Fibroblast of lung (primary cell): ENCODE measurements around the gene CELF2. TPM values are rescaled to one million over a fixed set of nuclear protein-coding genes. Genes with fewer than 3 reads are reported as not detected.

Experiments used
- DNase-seq, 2 donors: peaks; one replicate each; pipeline versions ENCODE4 v3.0.0 to v3.0.0-alpha.2; 2010; ENCODE audit warnings: low read depth in 2 of 2
- H2AFZ ChIP-seq: 2 replicates; pipeline ENCODE4 v1.5.1; 2012; ENCODE audit warnings: low read length, control low read depth, inconsistent platforms
- H3K27ac ChIP-seq: 2 replicates; pipeline ENCODE4 v1.5.1; 2011; ENCODE audit warnings: low read length, control low read depth; ENCODE audit not compliant: insufficient read depth
- H3K27me3 ChIP-seq: 2 replicates; pipeline ENCODE4 v1.5.1; 2011; ENCODE audit warnings: mild to moderate bottlenecking, low read length; ENCODE audit not compliant: control insufficient read depth, insufficient read depth
- H3K36me3 ChIP-seq: 2 replicates; pipeline ENCODE4 v1.5.1; 2011; ENCODE audit warnings: low read length; ENCODE audit not compliant: control insufficient read depth, insufficient read depth
- H3K4me1 ChIP-seq: 2 replicates; pipeline ENCODE4 v1.5.1; 2011; ENCODE audit warnings: low read length; ENCODE audit not compliant: control insufficient read depth, insufficient read depth; ENCODE audit errors: extremely low read depth
- H3K4me2 ChIP-seq: 2 replicates; pipeline ENCODE4 v1.5.1; 2011; ENCODE audit warnings: low read length, control low read depth; ENCODE audit not compliant: insufficient read depth; ENCODE audit errors: extremely low read depth
- H3K4me3 ChIP-seq, 4 experiments: fragments of 200-600 bp in 1 of 4; sonication (generic) in 1 of 4; replicated peaks in 1 of 4; 2 replicates each; pipeline ENCODE4 v1.5.1; 2011 to 2016; ENCODE audit warnings: low read length in 4 of 4, low read depth in 3 of 4, mild to moderate bottlenecking in 3 of 4, control low read depth in 2 of 4, inconsistent platforms in 1 of 4, mixed read lengths in 1 of 4; ENCODE audit not compliant: insufficient read depth in 1 of 4; ENCODE audit errors: control extremely low read depth in 1 of 4
- H3K79me2 ChIP-seq: 2 replicates; pipeline ENCODE4 v1.5.1; 2012; ENCODE audit warnings: mild to moderate bottlenecking, low read length, inconsistent platforms; ENCODE audit not compliant: control insufficient read depth, insufficient read depth
- H3K9ac ChIP-seq: 2 replicates; pipeline ENCODE4 v1.5.1; 2011; ENCODE audit warnings: mild to moderate bottlenecking, low read length, control low read depth; ENCODE audit not compliant: insufficient read depth
- H3K9me3 ChIP-seq: 2 replicates; pipeline ENCODE4 v1.5.1; 2012; ENCODE audit warnings: low read depth, low read length; ENCODE audit not compliant: control insufficient read depth, insufficient read depth
- H4K20me1 ChIP-seq: 2 replicates; pipeline ENCODE4 v1.5.1; 2011; ENCODE audit warnings: low read length; ENCODE audit not compliant: control insufficient read depth, insufficient read depth; ENCODE audit errors: extremely low read depth
- EZH2 ChIP-seq: IDR thresholded peaks from 2 replicates; pipeline ENCODE4 v1.5.1; 2012; ENCODE audit warnings: low read length, control low read depth, mild to moderate bottlenecking; ENCODE audit errors: missing control alignments
- polyA plus RNA-seq, 2 donors: library from polyadenylated mRNA; depleted of rRNA in 1 of 2; stranded (reverse) in 1 of 2; unstranded in 1 of 2; fragments of >200 nt; gene quantifications; 2 replicates each; pipeline ENCODE4 v1.2.1, GENCODE V29; 2011 to 2012; ENCODE audit warnings: missing spikeins in 1 of 2
- total RNA-seq: library from RNA; depleted of rRNA; stranded (reverse); fragments of >200 nt; gene quantifications from 2 replicates; pipeline ENCODE4 v1.2.1, GENCODE V29; 2014
- TF ChIP-seq, protein P1 (sequence below), 2 donors: IDR thresholded peaks in 1 of 2; conservative IDR thresholded peaks in 1 of 2; 1 replicate in 1 of 2; 2 replicates in 1 of 2; pipeline ENCODE4 v1.5.1; 2011 to 2012; ENCODE audit warnings: low read length in 2 of 2, control low read depth in 1 of 2, inconsistent platforms in 1 of 2, low read depth in 1 of 2, mild to moderate bottlenecking in 1 of 2

Gene CELF2
- total and polyA plus RNA-seq, 2 donors (not counting 1 experiment from before 2014, with no cell fraction given), result 16.9 to 25.1 TPM

DNA sequence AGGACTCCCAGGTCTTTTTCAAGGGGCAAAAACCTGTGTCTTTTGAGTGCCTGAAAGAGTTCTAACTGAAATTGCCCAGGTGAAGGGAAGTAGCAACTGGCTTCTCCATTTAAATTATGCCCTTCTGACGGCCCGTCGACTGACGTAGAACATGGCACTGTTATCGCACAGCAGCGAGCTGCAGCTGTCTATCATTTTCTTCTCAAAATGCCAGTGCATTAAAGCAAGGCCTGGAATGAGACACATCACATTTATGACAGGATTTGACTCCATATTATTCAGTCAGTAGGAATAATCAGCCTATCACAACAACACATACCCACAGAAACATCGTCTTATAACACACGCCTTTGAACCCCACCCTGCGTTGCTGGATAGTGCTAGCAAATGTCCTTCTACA lies 69.7 kb downstream of the CELF2 start:
- Histone ChIP-seq H3K27me3 (no peaks in the 10 kb centered on the region), H3K4me1 (no peaks in the 10 kb centered on the region), H2AFZ (no peak overlapping the region), H3K4me2 (no peak overlapping the region), H3K9me3 (no peaks in the 10 kb centered on the region), H3K79me2 (no peaks in the 10 kb centered on the region), H4K20me1 (no peaks in the 10 kb centered on the region), H3K36me3 (no peaks in the 10 kb centered on the region), H3K27ac (no peak overlapping the region), H3K9ac (no peak overlapping the region), H3K4me3 (no peak overlapping the region)
- DNase-seq, result no peak
- TF ChIP-seq EZH2, result no peak
- TF ChIP-seq, protein P1, sequence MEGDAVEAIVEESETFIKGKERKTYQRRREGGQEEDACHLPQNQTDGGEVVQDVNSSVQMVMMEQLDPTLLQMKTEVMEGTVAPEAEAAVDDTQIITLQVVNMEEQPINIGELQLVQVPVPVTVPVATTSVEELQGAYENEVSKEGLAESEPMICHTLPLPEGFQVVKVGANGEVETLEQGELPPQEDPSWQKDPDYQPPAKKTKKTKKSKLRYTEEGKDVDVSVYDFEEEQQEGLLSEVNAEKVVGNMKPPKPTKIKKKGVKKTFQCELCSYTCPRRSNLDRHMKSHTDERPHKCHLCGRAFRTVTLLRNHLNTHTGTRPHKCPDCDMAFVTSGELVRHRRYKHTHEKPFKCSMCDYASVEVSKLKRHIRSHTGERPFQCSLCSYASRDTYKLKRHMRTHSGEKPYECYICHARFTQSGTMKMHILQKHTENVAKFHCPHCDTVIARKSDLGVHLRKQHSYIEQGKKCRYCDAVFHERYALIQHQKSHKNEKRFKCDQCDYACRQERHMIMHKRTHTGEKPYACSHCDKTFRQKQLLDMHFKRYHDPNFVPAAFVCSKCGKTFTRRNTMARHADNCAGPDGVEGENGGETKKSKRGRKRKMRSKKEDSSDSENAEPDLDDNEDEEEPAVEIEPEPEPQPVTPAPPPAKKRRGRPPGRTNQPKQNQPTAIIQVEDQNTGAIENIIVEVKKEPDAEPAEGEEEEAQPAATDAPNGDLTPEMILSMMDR (conservative IDR thresholded peaks at IDR 0.05 in 1 of 2, IDR thresholded peaks at IDR 0.05 in 1 of 2; ENCODE audit: low read depth in 1 of 2, low read length in 2 of 2), result no peak

DNA sequence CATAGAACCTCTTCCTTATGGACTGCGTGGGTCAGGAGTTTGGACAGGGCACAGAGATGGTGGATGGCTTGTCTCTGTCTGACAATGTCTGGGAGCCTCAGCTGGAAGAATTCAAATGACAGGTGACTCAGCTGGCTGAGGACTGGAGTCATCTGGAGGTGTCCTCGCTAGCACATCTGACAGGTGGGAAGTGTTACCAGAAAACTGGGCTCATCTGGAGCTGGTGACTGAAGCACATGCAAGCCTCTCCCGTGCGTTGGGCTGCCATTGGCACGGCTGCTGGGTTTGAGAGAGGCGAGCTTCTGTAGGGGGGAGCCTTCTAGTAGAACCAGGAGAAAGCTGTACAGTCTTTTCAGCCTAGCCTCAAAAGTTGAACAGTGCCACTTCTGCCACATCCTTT lies 71.0 kb downstream of the CELF2 start:
- Histone ChIP-seq H3K27ac (no peak overlapping the region), H3K4me1 (no peaks in the 10 kb centered on the region), H3K9me3 (no peaks in the 10 kb centered on the region), H3K9ac (no peak overlapping the region), H3K79me2 (no peaks in the 10 kb centered on the region), H3K27me3 (no peaks in the 10 kb centered on the region), H3K36me3 (no peaks in the 10 kb centered on the region), H4K20me1 (no peaks in the 10 kb centered on the region), H2AFZ (no peak overlapping the region), H3K4me2 (no peak overlapping the region), H3K4me3 (no peak overlapping the region)
- no peak for DNase-seq
- TF ChIP-seq, protein P1 (conservative IDR thresholded peaks at IDR 0.05 in 1 of 2, IDR thresholded peaks at IDR 0.05 in 1 of 2; ENCODE audit: low read depth in 1 of 2, low read length in 2 of 2), result no peak
- no peak for TF ChIP-seq EZH2

DNA sequence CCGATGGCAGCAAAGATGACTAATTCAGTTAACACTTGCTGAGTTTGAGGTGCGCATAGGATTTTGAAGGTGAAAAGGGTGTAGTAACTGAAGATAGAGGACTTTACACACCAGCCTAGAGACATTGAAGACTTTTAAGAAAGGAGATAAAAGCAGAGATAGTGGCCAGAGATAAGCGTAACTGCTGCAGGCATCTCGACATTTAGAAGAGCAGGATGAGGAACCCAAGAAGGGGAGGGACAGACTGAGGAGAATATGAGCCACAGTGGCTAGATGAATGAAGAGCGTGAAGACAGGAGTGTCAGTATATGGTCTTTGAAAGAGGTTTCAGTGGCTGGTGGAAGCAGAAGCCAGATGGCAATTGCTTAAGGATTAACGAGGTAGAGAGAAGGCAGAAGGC lies 71.6 kb downstream of the CELF2 start:
- no peak overlapping the region for H3K4me2 ChIP-seq
- H3K9ac ChIP-seq, result no peak overlapping the region
- no peaks in the 10 kb centered on the region for H3K27me3 ChIP-seq
- TF ChIP-seq, protein P1 (conservative IDR thresholded peaks at IDR 0.05 in 1 of 2, IDR thresholded peaks at IDR 0.05 in 1 of 2; ENCODE audit: low read depth in 1 of 2, low read length in 2 of 2), result no peak
- TF ChIP-seq EZH2, result no peak
- H3K4me1 ChIP-seq, result no peaks in the 10 kb centered on the region
- H3K4me3 ChIP-seq, result no peak overlapping the region
- H3K36me3 ChIP-seq, result no peaks in the 10 kb centered on the region
- no peak overlapping the region for H2AFZ ChIP-seq
- no peak for DNase-seq
- H3K27ac ChIP-seq, result no peak overlapping the region
- H3K9me3 ChIP-seq, result no peaks in the 10 kb centered on the region
- H3K79me2 ChIP-seq, result no peaks in the 10 kb centered on the region
- H4K20me1 ChIP-seq, result no peaks in the 10 kb centered on the region
